Endothelial cell (in vitro differentiated cells): ENCODE results near the gene HOXC10. TPM values are rescaled to one million over a fixed set of nuclear protein-coding genes. Genes with fewer than 3 reads are reported as not detected.
A peak's percentile ranks its signal among the peaks of the same experiment; 100 is the strongest.

Source experiments
- DNase-seq: peaks from one replicate; pipeline ENCODE4 v3.0.0; 2021; ENCODE audit warnings: low spot score
- H3K27ac Mint-ChIP-seq: one replicate; pipeline ENCODE4 v1.8.0; 2021; ENCODE audit warnings: mixed read lengths, inconsistent platforms; ENCODE audit not compliant: unreplicated experiment
- H3K27me3 Mint-ChIP-seq: one replicate; pipeline ENCODE4 v1.8.0; 2021; ENCODE audit warnings: mild to moderate bottlenecking, moderate library complexity, mixed read lengths, inconsistent platforms; ENCODE audit not compliant: unreplicated experiment
- H3K36me3 Mint-ChIP-seq: one replicate; pipeline ENCODE4 v1.8.0; 2021; ENCODE audit warnings: mild to moderate bottlenecking, low read depth, mixed read lengths, inconsistent platforms; ENCODE audit not compliant: unreplicated experiment
- H3K4me1 Mint-ChIP-seq: one replicate; pipeline ENCODE4 v1.8.0; 2021; ENCODE audit warnings: mild to moderate bottlenecking, mixed read lengths, inconsistent platforms; ENCODE audit not compliant: unreplicated experiment
- H3K4me3 Mint-ChIP-seq: one replicate; pipeline ENCODE4 v1.8.0; 2021; ENCODE audit warnings: mild to moderate bottlenecking, mixed read lengths, inconsistent platforms; ENCODE audit not compliant: unreplicated experiment
- H3K9me3 Mint-ChIP-seq: one replicate; pipeline ENCODE4 v1.8.0; 2021; ENCODE audit warnings: mixed read lengths, inconsistent platforms; ENCODE audit not compliant: unreplicated experiment
- CTCF ChIP-seq: fragments of 200-600 bp; sonication (generic); IDR thresholded peaks from one replicate; pipeline ENCODE4 v1.5.0; 2021; ENCODE audit warnings: antibody characterized with exemption; ENCODE audit not compliant: unreplicated experiment
- total RNA-seq: library from RNA; stranded (reverse); fragmentation: NEBNext Ultra II Directional; extraction: Animal tissue kit (Norgen Biotek cat#: 25700); gene quantifications from one replicate; pipeline ENCODE4 v1.2.1, GENCODE V29; 2021; ENCODE audit not compliant: unreplicated experiment

The HOXC10 gene
- total RNA-seq, 1 donor from 2014 or later = 1.9 TPM

- Mint-ChIP-seq H3K4me3 (no peak overlapping the region), H3K36me3 (peaks cover 7% of the 10 kb centered on the region), H3K27me3 (peaks cover 60% of the 10 kb centered on the region), H3K9me3 (no peaks in the 10 kb centered on the region), H3K4me1 (peaks cover 25% of the 10 kb centered on the region), H3K27ac (no peak overlapping the region)
- DNase-seq = no peak
- TF ChIP-seq CTCF = no peak
These were observed 49.2 kb downstream of the HOXC10 start for GRCh38 chr12:54033980-54034784.

- no peaks in the 10 kb centered on the region for H3K9me3 Mint-ChIP-seq
- no peak overlapping the region for H3K27ac Mint-ChIP-seq
- no peak for DNase-seq
- peak overlapping the region; percentile 21 for H3K4me3 Mint-ChIP-seq
- peaks cover 24% of the 10 kb centered on the region for H3K4me1 Mint-ChIP-seq
- TF ChIP-seq CTCF = no peak
- H3K27me3 Mint-ChIP-seq = peaks cover 60% of the 10 kb centered on the region
- peaks cover 7% of the 10 kb centered on the region for H3K36me3 Mint-ChIP-seq
These were observed 49.9 kb downstream of the HOXC10 start for GRCh38 chr12:54034785-54035310.

GRCh38 chr12:54035568-54036264, 50.8 kb downstream of the HOXC10 start:
- H3K9me3 Mint-ChIP-seq = no peaks in the 10 kb centered on the region
- no peak overlapping the region for H3K27ac Mint-ChIP-seq
- H3K4me3 Mint-ChIP-seq = no peak overlapping the region
- no peak for TF ChIP-seq CTCF
- H3K27me3 Mint-ChIP-seq = peaks cover 62% of the 10 kb centered on the region
- H3K36me3 Mint-ChIP-seq = peaks cover 8% of the 10 kb centered on the region
- no peak for DNase-seq
- H3K4me1 Mint-ChIP-seq = peaks cover 20% of the 10 kb centered on the region

- no peak overlapping the region for H3K27ac Mint-ChIP-seq
- H3K4me1 Mint-ChIP-seq = peaks cover 20% of the 10 kb centered on the region
- DNase-seq = no peak
- no peak for TF ChIP-seq CTCF
- peaks cover 67% of the 10 kb centered on the region for H3K27me3 Mint-ChIP-seq
- peaks cover 9% of the 10 kb centered on the region for H3K36me3 Mint-ChIP-seq
- no peak overlapping the region for H3K4me3 Mint-ChIP-seq
- no peaks in the 10 kb centered on the region for H3K9me3 Mint-ChIP-seq
These were observed 51.8 kb downstream of the HOXC10 start for GRCh38 chr12:54036620-54037359.
